GM11168 (cell line): Measurements from ENCODE around the gene CDK12.

Experiments
- in situ Hi-C: fragments of 300-500 bp; cut with MboI; formaldehyde crosslinking; loops from one replicate; pipeline ENCODE4 v1.12.0; 2022; ENCODE audit warnings: low sequenced_read_pairs; ENCODE audit not compliant: unreplicated experiment

CDK12 gene

DNA sequence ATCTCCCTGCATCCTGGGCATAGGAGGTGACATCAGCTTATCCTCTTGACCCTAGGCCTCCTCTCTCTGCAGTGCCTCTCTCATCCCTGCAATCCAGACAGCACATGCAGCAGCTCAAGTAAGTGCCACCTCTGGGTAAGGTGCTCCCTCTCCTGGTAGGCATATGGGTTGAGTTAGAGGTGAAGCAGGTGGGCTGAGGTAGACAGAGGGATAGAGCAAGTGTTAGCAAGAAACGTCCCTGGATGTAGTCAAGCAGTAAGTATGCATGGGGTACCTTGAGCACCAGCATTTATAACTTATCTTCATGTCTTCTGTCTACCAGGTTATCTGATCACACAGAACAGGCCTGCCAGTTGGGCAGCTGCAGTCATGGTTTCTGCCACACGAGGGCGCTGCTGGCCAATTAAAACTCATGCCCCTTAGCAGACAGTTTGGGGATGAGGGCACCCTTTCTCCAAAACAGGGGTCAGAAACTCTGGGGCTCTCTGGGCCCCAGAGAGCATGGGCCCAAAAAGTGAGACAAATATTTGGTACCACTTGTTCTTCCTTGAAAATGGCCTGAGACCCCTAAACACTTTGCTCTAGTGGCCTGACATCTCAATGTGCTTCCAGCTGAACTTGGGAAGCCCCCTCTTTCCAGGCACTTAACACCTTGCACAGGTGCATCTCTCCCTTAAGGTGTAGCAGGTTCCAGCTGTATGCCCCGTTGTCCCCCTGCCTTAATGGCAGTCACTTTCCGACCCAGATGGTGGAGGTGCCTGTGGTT, 86.6 kb downstream of the CDK12 start:
- in situ Hi-C loops: no loop called here

DNA sequence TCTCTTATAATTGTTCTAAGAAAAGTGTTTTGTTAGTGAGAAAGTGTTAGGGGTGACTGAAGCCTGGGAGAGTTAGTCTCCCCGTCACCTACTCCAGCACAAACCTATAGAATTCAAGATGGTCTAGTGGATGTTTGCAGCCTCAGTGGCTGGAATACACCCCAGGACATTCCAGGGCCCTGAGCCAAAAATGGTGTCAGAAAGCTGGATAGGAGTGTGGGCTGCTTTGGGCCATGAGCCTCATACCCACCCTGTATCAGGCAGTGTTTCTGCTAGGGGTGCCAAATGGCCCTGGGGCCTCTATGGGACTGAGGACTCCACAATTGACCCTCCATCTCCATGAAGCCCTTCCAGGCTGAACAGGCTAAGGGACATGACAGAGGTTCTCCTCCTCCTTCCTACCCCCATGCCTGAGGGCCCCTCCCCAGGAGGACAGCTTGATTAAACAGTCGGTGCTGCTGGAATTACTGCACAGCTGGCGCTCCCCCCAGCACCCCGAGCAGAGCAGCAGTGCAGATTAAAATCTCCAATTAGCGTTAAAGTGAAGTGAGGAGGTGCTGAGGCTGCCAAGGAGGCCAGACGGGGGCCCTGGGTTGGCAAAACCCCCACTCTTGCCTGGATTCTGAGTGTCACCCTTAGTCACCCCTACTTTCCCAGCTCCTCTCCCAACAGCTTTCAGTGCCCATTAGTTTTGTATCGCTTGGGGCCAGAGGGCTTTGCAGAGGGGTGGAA, 87.4 kb downstream of the CDK12 start:
- in situ Hi-C loops: no loop called here

DNA sequence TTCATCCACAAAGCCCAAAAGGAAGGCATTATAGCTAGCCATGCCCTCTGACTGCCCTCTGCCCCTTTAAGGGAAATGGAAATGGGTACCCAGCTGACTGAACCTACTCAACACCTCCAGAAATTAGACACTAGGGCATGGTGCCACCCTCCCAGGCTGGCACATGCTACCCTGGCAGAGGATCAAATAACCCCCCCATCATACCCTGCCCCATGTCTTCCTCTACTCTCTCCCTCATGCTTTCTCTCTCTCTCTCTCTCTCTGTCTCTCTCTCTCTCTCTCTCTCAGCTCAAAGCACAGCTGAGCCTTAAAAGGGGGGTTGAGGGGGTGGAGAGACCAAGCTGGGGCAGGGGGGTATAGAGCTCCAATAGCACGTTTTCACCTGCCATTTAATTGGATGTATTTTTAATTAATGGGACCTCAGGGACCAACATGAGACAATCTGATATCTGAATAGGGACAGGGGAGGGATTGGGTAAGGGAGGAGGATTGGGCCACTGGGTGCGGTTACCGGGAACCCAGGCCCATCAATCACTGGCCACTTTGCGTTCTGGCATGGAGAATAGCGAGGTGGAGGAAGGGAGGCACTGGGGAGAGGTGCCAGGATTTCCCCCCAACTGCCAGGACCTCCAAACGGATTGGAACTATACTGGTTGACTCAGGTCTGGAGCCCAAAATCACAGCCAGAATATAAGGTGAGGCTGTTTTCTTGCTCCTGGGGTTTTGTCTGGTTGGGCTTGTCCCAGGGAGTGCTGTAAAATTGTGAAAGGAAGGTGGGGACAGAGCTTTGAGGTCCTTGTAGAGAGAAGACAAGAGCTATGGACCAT, 88.7 kb downstream of the CDK12 start:
- in situ Hi-C loops: loop anchor here (10.0 kb wide), 1 partner anchor 175 kb away; no protein-coding TSS in a partner anchor

DNA sequence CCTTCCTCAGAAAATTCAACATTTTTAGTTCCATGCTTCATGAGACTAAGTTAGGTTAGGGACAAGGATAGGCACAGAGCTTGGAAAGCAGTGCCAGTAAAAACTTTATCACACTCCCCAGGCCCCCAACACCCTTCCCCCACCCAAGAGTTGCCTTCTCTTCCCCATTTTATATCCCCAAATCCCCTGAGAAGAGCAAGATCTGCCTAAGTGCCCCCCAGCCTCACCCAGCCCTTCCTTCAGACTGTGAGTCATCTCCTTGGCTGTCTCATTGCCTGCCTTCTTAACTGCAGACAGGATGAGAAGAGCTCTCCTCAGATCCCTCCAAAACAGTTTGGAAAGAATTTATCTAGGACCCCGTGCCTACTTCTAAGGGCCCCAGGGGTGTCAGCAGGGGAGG, 90.6 kb downstream of the CDK12 start:
- in situ Hi-C loops: loop anchor here (10.0 kb wide), 1 partner anchor 173 kb away; no protein-coding TSS in a partner anchor

DNA sequence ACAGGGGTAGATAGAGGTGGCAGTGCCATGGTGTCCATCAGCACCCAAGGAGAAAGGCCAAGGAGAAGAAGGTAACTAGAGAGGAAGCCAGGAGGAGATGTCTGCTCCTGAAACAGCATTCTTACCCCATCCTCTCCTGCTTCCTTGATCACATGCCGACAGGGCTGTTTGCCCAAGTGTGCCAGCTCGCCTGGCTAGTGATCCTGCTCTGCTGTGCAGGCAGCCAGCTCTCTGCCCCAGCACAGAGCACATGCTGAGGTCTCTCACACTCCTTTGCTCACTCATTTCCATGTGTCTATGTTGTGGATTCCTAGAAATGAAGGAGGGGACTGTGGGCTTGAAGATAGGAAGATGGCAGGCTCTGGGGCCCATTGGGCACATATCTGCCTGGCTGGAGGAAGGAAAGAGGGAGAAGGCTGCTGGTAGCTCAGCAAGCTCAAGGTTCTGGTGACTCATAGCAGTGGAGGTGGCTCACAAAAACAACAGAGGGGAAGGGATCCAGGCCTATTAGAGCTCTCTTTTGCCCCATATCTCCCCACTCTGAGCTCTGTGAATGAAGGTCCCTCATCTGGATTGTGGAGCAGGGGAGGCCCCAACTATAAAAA, 92.2 kb downstream of the CDK12 start:
- in situ Hi-C loops: loop anchor here (10.0 kb wide), 1 partner anchor 171 kb away; no protein-coding TSS in a partner anchor

DNA sequence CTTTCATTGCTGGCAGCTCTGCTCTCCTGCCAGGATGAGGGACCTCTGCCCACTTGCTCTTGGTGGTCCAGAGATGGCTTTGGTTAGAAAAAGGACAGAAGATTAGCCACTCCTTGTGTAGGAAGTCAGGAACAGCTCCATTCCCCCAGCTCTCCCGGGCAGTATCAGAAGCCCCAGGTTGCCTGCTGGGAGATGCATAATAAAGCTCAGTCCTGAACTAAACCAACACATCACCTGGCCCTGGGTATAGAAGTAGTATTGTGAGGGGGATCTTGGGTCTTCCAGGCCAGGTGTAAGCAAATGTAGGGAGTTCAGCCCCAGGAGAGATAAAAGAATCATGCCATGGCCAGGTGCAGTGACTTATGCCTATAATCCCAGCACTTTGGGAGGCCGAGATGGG, 94.1 kb downstream of the CDK12 start:
- in situ Hi-C loops: loop anchor here (10.0 kb wide), 1 partner anchor 169 kb away; no protein-coding TSS in a partner anchor

DNA sequence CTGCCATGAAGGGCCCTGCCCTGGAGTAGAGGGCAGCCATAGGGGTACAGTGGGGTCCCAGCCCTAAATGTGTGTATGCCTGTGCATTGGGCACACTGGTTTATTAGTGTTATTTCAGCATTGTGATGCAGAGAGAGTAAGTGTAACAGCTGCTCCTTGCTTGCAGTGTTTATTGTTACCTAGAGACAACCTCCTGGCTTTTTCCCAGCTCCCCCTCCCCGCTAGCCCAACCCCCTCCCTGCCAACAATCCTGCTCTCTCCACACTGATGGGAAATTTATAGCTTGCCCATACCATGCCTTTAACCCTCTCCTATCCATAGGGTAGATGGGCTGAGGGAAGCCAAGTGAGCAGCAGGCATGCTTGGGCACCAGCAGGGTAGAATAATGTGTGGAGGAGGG, 95.1 kb downstream of the CDK12 start:
- in situ Hi-C loops: loop anchor here (10.0 kb wide), 1 partner anchor 168 kb away; no protein-coding TSS in a partner anchor

DNA sequence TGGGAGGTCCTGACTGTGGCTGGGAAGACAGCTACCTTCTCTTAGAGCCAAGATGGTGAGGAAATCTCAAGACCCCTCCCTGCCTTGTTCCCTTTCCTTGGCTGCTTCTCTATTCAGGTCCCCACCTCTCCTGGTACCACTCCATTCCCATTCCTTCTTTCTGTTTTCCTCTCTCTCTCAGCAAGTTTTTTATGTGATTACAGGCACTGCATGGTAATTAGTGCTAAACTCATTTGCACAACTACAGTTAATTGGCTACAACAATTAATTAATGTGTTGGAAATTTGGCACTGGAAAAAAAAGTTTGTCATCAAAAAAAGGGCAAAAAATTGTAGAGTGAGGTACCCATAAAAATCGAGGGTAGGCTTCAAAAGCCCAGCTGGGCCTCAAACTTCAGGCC, 101.1 kb downstream of the CDK12 start:
- in situ Hi-C loops: no loop called here

DNA sequence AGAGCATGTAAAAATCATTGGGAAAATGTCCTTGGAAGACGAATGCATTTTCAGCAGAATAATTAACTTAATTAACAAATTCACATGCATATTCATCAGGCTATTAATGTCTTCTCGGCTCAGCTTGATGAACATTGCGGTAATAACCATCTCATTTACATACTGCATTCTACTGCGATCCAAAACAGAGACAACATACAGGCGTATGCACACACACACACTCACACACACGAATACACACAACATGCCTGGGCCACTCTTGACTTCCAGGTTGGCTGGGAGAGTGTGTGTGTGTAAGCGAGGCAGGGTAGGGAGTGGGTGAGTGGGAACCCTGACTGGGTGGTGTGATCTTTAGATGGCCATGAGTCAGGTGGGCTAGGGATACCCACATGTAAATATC, 101.7 kb downstream of the CDK12 start:
- in situ Hi-C loops: no loop called here

DNA sequence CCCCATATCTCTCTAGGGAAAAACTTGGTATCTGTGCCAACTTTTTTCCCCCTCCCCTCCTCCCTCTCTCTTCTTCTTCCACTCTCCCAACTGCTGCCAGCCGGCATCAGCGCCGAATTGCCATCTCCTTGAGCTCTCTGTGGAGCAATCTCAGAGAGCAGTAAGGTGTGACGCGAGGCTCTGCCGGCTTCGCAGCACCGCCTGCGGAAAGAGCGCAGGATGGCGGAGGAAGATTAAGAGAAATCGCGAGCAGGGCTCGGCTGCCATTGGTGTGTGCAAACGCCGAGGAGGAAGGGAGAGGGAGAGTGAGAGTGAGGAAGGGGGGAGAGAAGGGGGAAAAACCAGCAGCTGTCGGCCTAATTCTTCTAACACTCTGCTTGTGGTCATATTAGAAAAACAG, 102.2 kb downstream of the CDK12 start:
- in situ Hi-C loops: no loop called here

DNA sequence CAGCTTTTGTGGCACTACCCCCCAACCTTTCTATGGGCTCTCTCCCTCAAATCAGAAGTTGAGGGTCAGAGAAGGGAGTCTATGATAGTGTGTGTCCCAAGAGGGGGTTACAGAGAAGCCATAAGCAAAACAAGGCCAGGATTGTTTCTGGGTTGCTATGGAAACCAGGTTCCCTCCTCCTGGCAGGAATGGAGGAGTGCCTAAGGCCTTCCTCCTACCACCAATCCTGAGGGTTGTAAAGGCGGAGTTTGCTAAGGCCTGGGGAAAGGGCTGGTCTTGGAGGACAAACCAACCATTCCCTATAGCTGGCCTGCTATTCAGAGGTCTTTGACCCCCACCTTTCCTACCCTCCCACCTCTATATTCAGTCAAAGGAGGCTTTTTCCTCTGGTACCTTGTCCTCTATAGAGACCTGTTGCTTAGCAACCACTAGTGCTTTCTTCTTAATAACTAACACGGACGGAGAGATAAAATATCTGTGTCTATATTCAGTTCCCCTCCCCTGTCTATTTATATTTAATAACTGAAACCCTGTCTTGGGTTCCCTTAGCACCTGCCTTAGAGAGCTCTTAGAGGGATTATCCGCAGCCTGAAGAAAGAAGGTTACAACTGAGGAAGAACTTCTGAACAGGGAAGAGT, 103.0 kb downstream of the CDK12 start:
- in situ Hi-C loops: no loop called here

DNA sequence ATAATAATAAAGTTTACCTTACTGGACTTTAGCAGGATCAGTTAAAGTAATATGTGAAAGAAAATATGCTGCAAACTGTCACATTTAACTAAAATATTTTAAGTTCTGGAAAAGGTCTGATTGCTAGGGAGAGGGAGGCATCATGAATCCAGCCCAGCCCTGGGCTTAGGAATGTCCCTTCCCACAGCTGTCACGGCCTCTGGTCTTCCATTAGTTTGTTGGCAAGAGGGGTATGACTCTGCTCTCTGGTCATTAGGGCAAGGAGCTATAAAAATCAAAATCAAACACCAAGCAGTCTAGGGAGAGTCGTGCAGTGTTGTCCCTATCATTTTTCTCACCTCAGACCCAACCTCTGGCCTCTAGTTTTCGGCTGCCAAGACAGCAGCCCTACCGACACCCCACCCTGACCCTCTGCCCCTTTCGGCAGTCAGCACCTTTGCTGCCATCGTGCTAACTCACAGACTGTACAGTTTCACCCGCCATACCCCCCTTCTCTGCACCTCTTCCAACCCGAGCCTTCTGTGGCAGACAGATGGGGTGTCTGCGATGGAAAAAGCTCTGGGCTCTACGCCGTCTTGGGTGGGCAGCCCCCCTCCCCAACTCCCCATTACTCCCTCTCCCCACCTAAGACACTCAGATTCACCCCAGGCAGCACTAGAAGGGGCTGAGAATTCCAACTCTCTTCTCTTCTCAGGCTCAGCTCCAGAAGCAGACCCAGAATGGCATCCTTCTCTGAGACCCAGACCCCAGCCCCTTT, 105.0 kb downstream of the CDK12 start:
- in situ Hi-C loops: no loop called here

DNA sequence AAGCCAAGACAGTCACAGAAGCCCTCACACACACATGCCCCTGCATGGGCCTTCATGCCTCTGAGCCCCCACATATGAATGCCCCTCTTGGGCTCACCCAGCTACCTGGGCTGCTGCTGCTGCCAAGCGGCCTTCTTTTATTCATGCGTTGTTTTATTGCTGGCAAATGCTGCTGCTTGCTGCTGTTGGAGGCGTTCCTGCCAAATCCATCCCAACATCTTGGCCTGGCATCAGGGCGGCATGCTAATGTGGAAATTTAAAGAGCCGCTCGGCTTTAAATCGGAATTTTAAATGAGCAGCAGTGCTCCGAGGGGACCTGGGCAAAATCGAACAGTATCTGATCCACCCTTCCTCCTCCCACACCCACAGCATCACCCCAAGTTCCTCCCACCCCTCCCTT, 107.4 kb downstream of the CDK12 start:
- in situ Hi-C loops: no loop called here

DNA sequence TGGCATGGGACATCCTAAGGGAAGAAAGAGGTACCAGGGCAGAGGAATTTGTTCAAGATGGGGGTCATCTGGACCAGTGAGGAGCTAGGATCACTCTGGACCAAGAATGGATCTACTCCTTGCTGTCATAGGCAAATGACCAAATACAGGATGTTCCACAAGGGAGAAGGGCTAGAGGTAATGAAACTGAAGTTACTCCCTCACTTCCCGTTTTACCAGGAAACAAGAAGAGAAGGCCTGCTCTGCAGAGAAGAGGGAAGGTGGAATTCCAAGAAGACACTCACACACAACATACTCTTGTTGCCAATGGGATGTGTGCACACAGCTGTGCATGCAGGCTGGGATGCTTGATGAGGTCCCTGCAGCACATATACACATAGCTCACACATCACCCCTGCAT, 107.8 kb downstream of the CDK12 start:
- in situ Hi-C loops: no loop called here

DNA sequence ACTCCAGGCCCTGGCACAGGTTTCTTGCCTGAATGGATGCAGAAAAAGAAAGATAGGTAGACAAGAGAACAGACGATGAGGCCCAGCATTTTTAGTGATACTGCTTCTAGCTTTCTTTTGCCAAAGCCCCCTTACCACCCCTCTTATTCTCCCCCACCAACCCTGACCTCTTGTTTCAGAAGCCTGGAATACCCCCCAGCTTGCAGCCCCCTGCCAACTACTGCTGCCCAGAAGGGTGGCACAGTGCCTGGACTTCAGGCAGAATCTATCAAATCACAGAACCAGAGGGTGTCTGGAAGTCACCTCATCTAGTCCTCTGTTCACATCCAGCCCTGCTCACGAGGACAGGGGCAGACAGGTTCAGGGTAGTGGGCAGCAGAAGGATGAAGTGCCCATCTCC, 110.8 kb downstream of the CDK12 start:
- in situ Hi-C loops: no loop called here

DNA sequence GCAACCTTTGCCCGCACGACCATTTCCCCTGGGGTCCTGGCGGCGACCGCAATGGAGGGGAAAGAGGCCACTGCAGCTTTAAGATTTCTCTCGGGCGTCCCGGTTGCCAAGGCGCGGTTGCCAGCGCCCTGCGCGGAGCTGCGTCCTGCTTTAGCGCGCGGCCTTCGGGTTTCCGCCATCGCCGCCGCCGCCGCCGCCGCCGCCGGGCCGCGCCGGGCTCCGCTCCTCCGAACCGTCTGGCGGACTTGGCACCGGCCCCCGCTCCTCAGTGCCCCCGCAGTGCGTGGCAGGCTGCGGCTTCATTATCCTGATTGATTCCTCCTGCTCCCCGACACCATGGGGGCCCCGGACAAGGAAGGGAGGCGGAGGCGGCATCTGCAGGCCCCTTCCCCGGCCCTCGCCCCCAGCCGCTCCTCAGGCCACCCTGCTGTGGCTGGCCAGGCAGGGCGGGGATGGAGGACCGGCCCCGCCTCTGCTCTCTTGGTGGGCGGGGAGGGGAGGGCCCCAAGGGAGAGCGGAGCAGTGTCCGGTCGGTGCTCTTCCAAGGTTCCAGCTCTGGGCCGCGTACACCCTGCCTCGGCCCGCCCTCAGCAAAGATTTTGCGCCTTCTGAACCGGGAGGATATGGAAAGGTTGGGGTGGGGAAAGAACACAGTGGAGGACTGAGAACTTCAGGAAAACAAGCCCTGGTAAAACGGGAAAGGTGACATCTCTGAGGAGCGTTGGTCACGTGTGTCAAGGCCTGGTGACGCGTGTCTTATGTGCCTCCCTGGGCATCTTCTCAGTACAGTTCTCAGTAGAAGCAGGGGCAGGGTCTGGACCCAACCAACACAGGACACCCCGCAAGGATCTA, 112.4 kb downstream of the CDK12 start:
- in situ Hi-C loops: no loop called here

DNA sequence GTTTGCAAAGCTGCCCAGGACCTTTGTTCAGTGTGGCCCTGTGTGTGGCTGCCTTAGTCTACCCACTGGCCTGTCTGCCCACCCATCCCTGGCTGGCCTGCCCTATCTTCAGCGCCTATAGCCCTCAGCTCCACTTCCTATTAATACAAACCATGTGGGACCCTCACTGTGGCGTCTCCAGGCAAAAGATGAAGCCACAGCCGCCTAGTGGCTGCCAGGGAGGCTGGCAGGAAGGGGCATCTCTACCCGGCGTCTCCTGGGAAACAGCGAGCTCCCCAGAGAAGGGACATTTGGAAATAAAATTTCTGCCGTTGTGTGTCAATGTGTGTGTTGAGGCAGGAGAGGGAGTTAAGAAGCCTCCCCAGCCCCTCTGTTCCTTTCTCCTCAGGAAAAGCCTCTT, 114.9 kb downstream of the CDK12 start:
- in situ Hi-C loops: no loop called here

DNA sequence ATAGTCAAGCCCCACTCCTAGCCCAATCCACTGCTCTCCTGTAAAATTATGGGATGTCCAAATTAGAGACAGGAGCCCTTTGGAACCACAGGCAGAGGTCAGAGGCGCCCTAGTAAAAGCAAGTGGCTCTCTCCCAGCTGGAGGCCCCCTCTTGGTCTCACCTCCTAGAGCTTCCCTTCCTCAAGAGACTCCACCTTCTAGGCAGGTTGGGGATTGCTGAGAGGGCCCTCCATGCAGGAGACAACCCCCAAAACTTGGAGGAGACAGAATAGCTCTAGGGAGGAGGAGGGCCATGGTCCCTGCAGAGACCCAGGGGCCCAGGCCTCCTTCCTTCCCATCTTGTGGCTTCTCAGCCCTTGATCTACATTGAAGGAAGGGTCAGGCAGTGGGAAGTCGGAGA, 117.0 kb downstream of the CDK12 start:
- in situ Hi-C loops: no loop called here
